ENCODE measurements around the gene SOX10. TPM values are rescaled to one million over a fixed set of nuclear protein-coding genes. Genes with fewer than 3 reads are reported as not detected.

SOX10 gene
- total and polyA plus RNA-seq, 2 of the 13 experiments (the other 11 are each of a cell fraction or from before 2014, with no cell fraction given) = not detected

DNA sequence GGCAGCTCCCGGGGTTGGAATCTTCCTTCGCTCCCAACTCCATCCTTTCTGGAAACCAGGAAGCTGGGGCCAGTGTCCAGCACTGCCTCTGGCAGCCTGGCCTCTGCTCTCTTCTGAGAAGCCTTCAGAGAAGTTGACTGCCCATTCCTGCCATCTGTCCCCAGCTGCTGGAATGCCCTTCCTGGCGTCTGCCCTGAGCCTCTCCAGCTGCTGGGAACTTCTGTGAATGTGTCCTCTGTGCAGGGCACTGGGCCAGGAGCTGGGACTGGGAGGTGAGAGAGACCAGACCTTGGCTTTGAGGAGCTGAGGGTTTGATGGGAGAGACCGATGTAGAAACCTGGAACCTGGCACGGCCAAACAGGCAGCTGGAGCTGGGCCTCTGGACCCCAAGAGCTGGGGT, 5.9 kb upstream of the SOX10 start:
- Histone ChIP-seq H2AFZ (ENCODE audit: low read length) (no peak overlapping the region), H3K27me3 (ENCODE audit: control insufficient read depth in 1 of 2, insufficient read depth in 2 of 2, low read length in 2 of 2) (no peaks in the 10 kb centered on the region), H3K4me3 (replicated peaks in 1 of 3; ENCODE audit: insufficient read depth in 1 of 3, low read depth in 2 of 3, low read length in 3 of 3) (no peak overlapping the region), H3K4me1 (ENCODE audit: insufficient read depth, low read length) (peaks cover 27% of the 10 kb centered on the region), H3K9ac (ENCODE audit: insufficient read depth, low read depth, low read length) (no peak overlapping the region), H3K27ac (ENCODE audit: extremely low read length, insufficient read depth, low read length) (no peak overlapping the region), H3K79me2 (ENCODE audit: insufficient read depth, low read length) (no peaks in the 10 kb centered on the region), H3K4me2 (ENCODE audit: low read depth, low read length) (no peak overlapping the region), H4K20me1 (ENCODE audit: insufficient read depth, low read length) (no peaks in the 10 kb centered on the region), H3K36me3 (replicated peaks in 1 of 2; ENCODE audit: control insufficient read depth in 1 of 2, insufficient read depth in 2 of 2, low read length in 2 of 2) (no peaks in the 10 kb centered on the region), H3K9me3 (ENCODE audit: low read length) (no peaks in the 10 kb centered on the region)
- DNase-seq (ENCODE audit: low spot score) = no peak
- no peak for ATAC-seq
- ChIA-PET CTCF (ENCODE audit: low intra/inter-chr PET ratio, low total read pairs) (no interaction called here), POLR2A (interaction anchor here (1.1 kb wide), 1 partner anchor 17 kb away, joined by 3 read pairs; no protein-coding TSS in a partner anchor)
- WGBS (ENCODE audit: low lambda C conversion rate) = 94% methylated on average over 2 of the region's 5 CpGs
- FAIRE-seq = no peak
- intact Hi-C loops (cut with micrococcal nuclease; ENCODE audit: unreplicated experiment) (no loop called here), in situ Hi-C loops (cut with HindIII; ENCODE audit: extremely low pct_ligation_motif_present, low pct_unique_long_range_greater_than_20kb) (no loop called here)
- no TSS peak for BruUV-seq (replicated peaks)
- TF ChIP-seq ZNF644 (CRISPR knock-in tag; IDR thresholded peaks at IDR 0.05; ENCODE audit: low read depth) (no peak), NRL (CRISPR knock-in tag; IDR thresholded peaks at IDR 0.05; ENCODE audit: borderline replicate concordance) (no peak)
- TF ChIP-seq, protein P1, sequence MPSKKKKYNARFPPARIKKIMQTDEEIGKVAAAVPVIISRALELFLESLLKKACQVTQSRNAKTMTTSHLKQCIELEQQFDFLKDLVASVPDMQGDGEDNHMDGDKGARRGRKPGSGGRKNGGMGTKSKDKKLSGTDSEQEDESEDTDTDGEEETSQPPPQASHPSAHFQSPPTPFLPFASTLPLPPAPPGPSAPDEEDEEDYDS (CRISPR knock-in tag; IDR thresholded peaks at IDR 0.05) = no peak

DNA sequence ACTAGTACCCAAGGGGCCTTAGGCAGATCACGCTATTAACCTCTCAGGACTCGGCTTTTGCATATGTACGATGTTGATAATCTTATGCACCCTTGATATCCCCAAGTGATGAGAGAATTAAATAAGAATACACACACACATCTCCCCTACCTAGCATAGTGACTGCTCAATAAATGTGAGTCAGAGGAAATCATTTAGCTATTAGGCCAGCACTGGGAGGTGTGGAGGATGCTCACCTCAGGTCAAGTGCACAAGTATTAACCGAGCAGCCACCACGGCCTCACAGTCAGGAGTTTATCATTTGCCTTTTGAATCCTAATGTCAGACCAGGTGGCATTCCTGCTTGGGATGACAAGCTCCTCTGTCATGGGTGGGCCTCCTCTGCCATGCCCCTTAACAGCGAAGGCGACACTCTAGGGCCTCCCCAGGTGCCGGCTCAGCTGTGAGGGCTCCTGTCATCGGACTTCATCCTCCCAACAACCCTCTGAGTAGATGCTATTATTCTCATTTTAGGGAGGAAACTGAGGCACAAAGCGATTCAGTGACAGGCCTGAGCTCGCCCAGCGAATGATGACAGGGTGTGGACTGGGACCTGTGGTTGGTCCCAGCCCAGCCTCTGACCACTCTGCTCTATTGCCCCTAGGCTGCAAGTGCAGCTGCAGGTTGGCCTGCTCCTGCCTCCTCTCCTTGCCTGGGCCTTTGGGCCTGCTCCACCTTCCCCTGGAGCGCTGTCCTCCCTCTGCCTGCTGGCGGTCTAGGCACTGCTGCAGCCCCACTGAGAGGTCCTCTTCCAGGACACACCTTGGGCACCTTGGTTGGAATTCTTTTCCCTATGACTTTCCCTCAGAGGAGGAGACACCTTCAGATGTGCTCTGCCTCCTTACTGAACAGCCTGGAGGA, 5.0 kb upstream of the SOX10 start:
- Histone ChIP-seq H3K4me2 (ENCODE audit: low read depth, low read length) (no peak overlapping the region), H3K79me2 (ENCODE audit: insufficient read depth, low read length) (no peaks in the 10 kb centered on the region), H2AFZ (ENCODE audit: low read length) (no peak overlapping the region), H3K36me3 (replicated peaks in 1 of 2; ENCODE audit: control insufficient read depth in 1 of 2, insufficient read depth in 2 of 2, low read length in 2 of 2) (no peaks in the 10 kb centered on the region), H4K20me1 (ENCODE audit: insufficient read depth, low read length) (no peaks in the 10 kb centered on the region), H3K27me3 (ENCODE audit: control insufficient read depth in 1 of 2, insufficient read depth in 2 of 2, low read length in 2 of 2) (no peaks in the 10 kb centered on the region), H3K4me3 (replicated peaks in 1 of 3; ENCODE audit: insufficient read depth in 1 of 3, low read depth in 2 of 3, low read length in 3 of 3) (no peak overlapping the region), H3K27ac (ENCODE audit: extremely low read length, insufficient read depth, low read length) (no peak overlapping the region), H3K9ac (ENCODE audit: insufficient read depth, low read depth, low read length) (no peak overlapping the region), H3K9me3 (ENCODE audit: low read length) (no peaks in the 10 kb centered on the region), H3K4me1 (ENCODE audit: insufficient read depth, low read length) (peaks cover 27% of the 10 kb centered on the region)
- ATAC-seq (no peak; the same call in 2 of the 3 replicates), FAIRE-seq (no peak), DNase-seq (ENCODE audit: low spot score) (no peak)
- POLR2A ChIA-PET = no interaction called here
- no peak for TF ChIP-seq ZNF703 (CRISPR knock-in tag; IDR thresholded peaks at IDR 0.05; ENCODE audit: borderline replicate concordance)
- peak; percentile 69 for TF ChIP-seq RFX5 (IDR thresholded peaks at IDR 0.05; ENCODE audit: low read depth, low read length)
- no TSS peak for BruUV-seq (replicated peaks)
- in situ Hi-C loops (cut with HindIII; ENCODE audit: extremely low pct_ligation_motif_present, low pct_unique_long_range_greater_than_20kb) = no loop called here
- intact Hi-C loops (cut with micrococcal nuclease; ENCODE audit: unreplicated experiment) = no loop called here
- WGBS (ENCODE audit: low lambda C conversion rate) = 79% methylated on average over 11 of the region's 14 CpGs
- CTCF ChIA-PET (ENCODE audit: low intra/inter-chr PET ratio, low total read pairs) = no interaction called here

Measured in HepG2 (cell line).